DOHH2 (cell line): Measurements from ENCODE around the gene CYYR1.

Source experiments
- CTCF ChIP-seq: fragments of 200-600 bp; sonication (generic); IDR thresholded peaks from one replicate; pipeline ENCODE4 v1.5.1; 2014; ENCODE audit warnings: antibody characterized with exemption, mild to moderate bottlenecking, low read depth, low read length; ENCODE audit not compliant: poor library complexity, severe bottlenecking
- EZH2phosphoT487 ChIP-seq: fragments of 200-600 bp; sonication (generic); IDR thresholded peaks from 2 replicates; pipeline ENCODE4 v1.6.1; 2017; ENCODE audit warnings: borderline replicate concordance, mild to moderate bottlenecking, antibody characterized with exemption, low read length, moderate library complexity, mixed read lengths

- TF ChIP-seq CTCF (no peak), EZH2phosphoT487 (no peak)
Observed at GRCh38 chr21:26554365-26554764, 18.7 kb downstream of the CYYR1 start.
